ENCODE measurements around the gene ITIH2.

GRCh38 chr10:7659560-7659959 is 43.6 kb upstream of the ITIH2 start:
- no peak for TF ChIP-seq POLR2A (IDR thresholded peaks at IDR 0.05)
- no peak for TF ChIP-seq CTCF (IDR thresholded peaks at IDR 0.05)

Data from right lobe of liver (tissue), 4 donors.